ENCODE results near the gene PACC1. TPM values are rescaled to one million over a fixed set of nuclear protein-coding genes. Genes with fewer than 3 reads are reported as not detected.

PACC1 gene
- total RNA-seq, 1 experiment from 2014 or later = 17.6 TPM

GRCh38 chr1:212460376-212460775 is 45.7 kb upstream of the PACC1 start:
- TF ChIP-seq CBX3 (IDR thresholded peaks at IDR 0.05; ENCODE audit: low read depth) (no peak), CEBPB (IDR thresholded peaks at IDR 0.05; ENCODE audit: low read depth) (no peak), REST (IDR thresholded peaks at IDR 0.05; ENCODE audit: low read depth) (no peak), ZBTB33 (IDR thresholded peaks at IDR 0.05; ENCODE audit: extremely low read depth, insufficient replicate concordance, low read length) (no peak), ZFX (IDR thresholded peaks at IDR 0.05) (no peak), EZH2phosphoT487 (IDR thresholded peaks at IDR 0.05; ENCODE audit: borderline replicate concordance) (no peak), SRF (IDR thresholded peaks at IDR 0.05; ENCODE audit: low read depth) (no peak), RAD21 (IDR thresholded peaks at IDR 0.05; ENCODE audit: low read depth) (no peak), ZNF274 (IDR thresholded peaks at IDR 0.05; ENCODE audit: low read depth, low read length) (no peak), EGR1 (IDR thresholded peaks at IDR 0.05; ENCODE audit: low read depth) (no peak), SIN3A (IDR thresholded peaks at IDR 0.05; ENCODE audit: low read depth) (no peak), POLR2A (IDR thresholded peaks at IDR 0.05; ENCODE audit: borderline replicate concordance, extremely low read depth, insufficient read depth, insufficient read length) (no peak), YY1 (IDR thresholded peaks at IDR 0.05; ENCODE audit: extremely low read depth, insufficient replicate concordance, low read depth, low read length) (no peak), JUND (IDR thresholded peaks at IDR 0.05) (no peak), SP1 (IDR thresholded peaks at IDR 0.05; ENCODE audit: low read depth) (no peak), FOSL1 (IDR thresholded peaks at IDR 0.05; ENCODE audit: low read depth) (no peak), EZH2 (IDR thresholded peaks at IDR 0.05) (no peak)
- TF ChIP-seq, protein P1, sequence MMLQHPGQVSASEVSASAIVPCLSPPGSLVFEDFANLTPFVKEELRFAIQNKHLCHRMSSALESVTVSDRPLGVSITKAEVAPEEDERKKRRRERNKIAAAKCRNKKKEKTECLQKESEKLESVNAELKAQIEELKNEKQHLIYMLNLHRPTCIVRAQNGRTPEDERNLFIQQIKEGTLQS (IDR thresholded peaks at IDR 0.05) = no peak
- Histone ChIP-seq H3K4me2 (ENCODE audit: low read length) (no peak overlapping the region), H3K9me3 (ENCODE audit: control insufficient read depth in 1 of 2, insufficient read depth in 1 of 2, low read depth in 1 of 2, low read length in 2 of 2) (no peaks in the 10 kb centered on the region), H3K36me3 (ENCODE audit: control insufficient read depth in 1 of 2, insufficient read depth in 2 of 2, low read length in 2 of 2) (no peaks in the 10 kb centered on the region), H3K27ac (ENCODE audit: low read depth, low read length) (no peak overlapping the region), H4K20me1 (ENCODE audit: insufficient read depth) (no peaks in the 10 kb centered on the region), H2AFZ (ENCODE audit: low read depth, low read length, poor library complexity, severe bottlenecking) (no peak overlapping the region), H3K27me3 (ENCODE audit: insufficient read depth, low read length) (no peaks in the 10 kb centered on the region), H3K4me1 (ENCODE audit: control insufficient read depth in 1 of 2, insufficient read depth in 2 of 2, low read length in 2 of 2) (peaks cover 0 to 6% of the 10 kb centered on the region in 2 experiments; a peak in 1 of 4 replicates), H3K4me3 (replicated peaks in 1 of 2; ENCODE audit: low read depth in 1 of 2, low read length in 2 of 2) (no peak overlapping the region), H3K9me2 (ENCODE audit: insufficient read depth) (no peaks in the 10 kb centered on the region), H3K79me2 (ENCODE audit: insufficient read depth, low read length) (no peaks in the 10 kb centered on the region), H3K9ac (ENCODE audit: low read length) (no peak overlapping the region)
- BruUV-seq (replicated peaks) = no TSS peak
- ChIA-PET POLR2A (no interaction called here), CTCF (no interaction called here), RAD21 (ENCODE audit: low non-redundant PET in 1 of 2, low total read pairs in 2 of 2, uncharacterized antibody in 2 of 2, unreplicated experiment in 2 of 2) (no interaction called here)
- ATAC-seq (no peak), DNase-seq (ENCODE audit: low read depth, low spot score) (no peak)
- intact Hi-C loops (cut with micrococcal nuclease) = no loop called here

Data from HCT116 (cell line).